Measurements from ENCODE around the gene SSH3.

The SSH3 gene

GRCh38 chr11:67278939-67279588 lies 24.3 kb upstream of the SSH3 start:
- no peak overlapping the region for H3K4me3 ChIP-seq (ENCODE audit: low read depth, low read length)

DNA sequence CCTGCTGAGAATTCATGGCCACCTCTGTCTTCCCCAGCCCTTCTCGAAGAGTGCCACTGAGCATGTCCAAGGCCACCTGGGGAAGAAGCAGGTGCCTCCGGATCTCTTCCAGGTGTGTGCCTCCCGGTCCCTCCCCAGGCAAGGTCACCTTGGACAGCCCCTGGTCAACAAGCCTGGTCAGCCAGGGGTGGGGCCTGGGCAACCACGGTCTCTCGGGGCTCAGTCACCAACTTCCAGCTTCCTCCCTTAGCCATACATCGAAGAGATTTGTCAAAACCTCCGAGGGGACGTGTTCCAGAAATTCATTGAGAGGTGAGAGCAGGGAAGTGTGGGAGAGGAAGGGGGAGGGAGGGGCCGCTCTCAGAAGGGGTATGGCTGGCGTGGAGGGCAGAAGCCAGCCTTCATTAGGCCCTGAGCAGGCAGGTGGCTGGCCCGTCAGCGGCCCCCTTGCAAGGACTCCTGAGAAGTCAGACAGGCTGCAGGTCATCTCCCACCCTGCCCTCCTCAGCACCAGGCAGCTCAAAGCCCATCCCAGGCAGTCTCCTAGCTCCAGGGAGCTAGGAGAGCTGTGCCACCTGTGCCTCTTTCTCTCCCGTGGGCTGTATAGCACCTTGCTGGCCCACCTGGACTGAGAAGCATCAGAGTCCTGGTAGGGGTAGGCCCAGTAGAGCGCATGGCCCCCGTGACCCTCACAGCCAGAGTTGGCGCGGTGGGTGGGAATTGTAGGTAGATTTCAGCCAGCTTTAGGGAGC lies 23.6 kb upstream of the SSH3 start:
- no peak overlapping the region for H3K4me3 ChIP-seq (ENCODE audit: low read depth, low read length)

GRCh38 chr11:67280341-67280787 lies 23.0 kb upstream of the SSH3 start:
- no peak overlapping the region for H3K4me3 ChIP-seq (ENCODE audit: low read depth, low read length)

DNA sequence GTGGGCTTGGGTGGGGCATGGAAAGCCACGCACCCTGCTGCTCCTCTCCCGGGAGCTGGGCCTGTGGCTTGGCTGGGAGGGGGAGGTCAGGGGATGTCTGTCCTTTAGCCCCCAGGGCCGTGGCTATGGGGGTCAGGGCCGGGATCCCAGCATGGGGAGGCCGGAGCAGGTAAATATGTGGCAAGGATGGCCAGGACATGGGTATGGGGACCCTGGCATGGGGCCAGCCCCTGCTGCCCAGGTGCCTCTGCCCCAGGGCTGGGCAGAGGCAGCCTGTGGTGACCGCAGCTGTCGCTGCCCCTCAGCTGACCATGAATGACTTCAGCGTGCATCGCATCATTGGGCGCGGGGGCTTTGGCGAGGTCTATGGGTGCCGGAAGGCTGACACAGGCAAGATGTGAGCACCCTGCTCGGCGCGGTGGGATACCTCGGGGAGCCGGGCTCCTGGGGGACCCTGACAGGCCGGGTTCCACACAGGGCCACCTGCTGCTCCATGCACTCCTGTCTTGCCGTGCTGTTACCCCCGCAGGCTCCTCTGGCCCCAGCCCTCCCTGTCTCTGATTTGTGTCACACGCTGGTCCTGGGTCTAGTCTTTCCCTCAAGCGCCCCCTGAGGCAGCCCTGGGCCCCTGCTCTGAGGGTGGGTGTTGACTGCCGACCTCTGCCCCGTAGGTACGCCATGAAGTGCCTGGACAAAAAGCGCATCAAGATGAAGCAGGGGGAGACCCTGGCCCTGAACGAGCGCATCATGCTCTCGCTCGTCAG lies 22.4 kb upstream of the SSH3 start:
- H3K4me3 ChIP-seq (ENCODE audit: low read depth, low read length): no peak overlapping the region

GRCh38 chr11:67281552-67282150 lies 21.7 kb upstream of the SSH3 start:
- no peak overlapping the region for H3K4me3 ChIP-seq (ENCODE audit: low read depth, low read length)

DNA sequence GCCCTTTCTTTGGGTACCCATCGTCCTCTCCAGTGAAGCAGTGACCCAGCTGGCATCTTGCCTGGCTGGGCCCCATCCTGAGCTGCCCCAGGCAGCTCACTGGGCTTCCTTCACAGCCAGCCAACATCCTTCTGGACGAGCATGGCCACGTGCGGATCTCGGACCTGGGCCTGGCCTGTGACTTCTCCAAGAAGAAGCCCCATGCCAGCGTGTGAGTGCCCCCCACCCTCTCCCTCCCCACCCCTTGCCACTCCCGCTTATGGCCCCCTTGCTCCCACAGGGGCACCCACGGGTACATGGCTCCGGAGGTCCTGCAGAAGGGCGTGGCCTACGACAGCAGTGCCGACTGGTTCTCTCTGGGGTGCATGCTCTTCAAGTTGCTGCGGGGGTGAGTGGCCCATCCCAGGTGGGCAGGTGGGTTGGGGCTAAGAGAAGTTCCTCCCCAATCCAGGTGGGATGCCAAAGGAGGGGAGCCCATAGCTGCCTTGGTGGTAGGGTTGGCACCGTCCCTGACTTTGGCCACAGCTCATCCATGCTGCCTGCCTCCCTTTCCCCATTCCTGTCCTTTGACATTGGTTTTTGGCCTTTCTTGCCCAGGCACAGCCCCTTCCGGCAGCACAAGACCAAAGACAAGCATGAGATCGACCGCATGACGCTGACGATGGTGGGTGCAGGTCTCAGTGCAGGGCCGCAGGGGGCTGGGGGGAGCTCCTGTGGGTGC lies 21.0 kb upstream of the SSH3 start:
- H3K4me3 ChIP-seq (ENCODE audit: low read depth, low read length): no peak overlapping the region

- no peak overlapping the region for H3K4me3 ChIP-seq (ENCODE audit: low read depth, low read length)
These were observed 20.4 kb upstream of the SSH3 start for GRCh38 chr11:67282876-67283371.

- no peak overlapping the region for H3K4me3 ChIP-seq (ENCODE audit: low read depth, low read length)
These were observed 19.8 kb upstream of the SSH3 start for GRCh38 chr11:67283481-67283963.

DNA sequence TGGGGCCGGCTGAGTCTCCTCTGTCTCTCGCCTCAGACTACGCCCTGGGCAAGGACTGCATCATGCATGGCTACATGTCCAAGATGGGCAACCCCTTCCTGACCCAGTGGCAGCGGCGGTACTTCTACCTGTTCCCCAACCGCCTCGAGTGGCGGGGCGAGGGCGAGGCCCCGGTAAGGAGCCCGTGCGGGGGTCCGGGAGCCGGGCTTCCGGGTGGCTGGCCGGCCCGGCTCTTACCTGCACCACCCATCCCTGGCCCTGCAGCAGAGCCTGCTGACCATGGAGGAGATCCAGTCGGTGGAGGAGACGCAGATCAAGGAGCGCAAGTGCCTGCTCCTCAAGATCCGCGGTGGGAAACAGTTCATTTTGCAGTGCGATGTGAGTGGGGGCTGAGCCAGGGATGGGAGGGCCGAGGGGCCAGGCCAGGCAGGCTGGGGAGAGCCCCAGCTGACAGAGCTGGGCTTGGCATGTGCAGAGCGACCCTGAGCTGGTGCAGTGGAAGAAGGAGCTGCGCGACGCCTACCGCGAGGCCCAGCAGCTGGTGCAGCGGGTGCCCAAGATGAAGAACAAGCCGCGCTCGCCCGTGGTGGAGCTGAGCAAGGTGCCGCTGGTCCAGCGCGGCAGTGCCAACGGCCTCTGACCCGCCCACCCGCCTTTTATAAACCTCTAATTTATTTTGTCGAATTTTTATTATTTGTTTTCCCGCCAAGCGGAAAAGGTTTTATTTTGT lies 18.4 kb upstream of the SSH3 start:
- no peak overlapping the region for H3K4me3 ChIP-seq (ENCODE audit: low read depth, low read length)

DNA sequence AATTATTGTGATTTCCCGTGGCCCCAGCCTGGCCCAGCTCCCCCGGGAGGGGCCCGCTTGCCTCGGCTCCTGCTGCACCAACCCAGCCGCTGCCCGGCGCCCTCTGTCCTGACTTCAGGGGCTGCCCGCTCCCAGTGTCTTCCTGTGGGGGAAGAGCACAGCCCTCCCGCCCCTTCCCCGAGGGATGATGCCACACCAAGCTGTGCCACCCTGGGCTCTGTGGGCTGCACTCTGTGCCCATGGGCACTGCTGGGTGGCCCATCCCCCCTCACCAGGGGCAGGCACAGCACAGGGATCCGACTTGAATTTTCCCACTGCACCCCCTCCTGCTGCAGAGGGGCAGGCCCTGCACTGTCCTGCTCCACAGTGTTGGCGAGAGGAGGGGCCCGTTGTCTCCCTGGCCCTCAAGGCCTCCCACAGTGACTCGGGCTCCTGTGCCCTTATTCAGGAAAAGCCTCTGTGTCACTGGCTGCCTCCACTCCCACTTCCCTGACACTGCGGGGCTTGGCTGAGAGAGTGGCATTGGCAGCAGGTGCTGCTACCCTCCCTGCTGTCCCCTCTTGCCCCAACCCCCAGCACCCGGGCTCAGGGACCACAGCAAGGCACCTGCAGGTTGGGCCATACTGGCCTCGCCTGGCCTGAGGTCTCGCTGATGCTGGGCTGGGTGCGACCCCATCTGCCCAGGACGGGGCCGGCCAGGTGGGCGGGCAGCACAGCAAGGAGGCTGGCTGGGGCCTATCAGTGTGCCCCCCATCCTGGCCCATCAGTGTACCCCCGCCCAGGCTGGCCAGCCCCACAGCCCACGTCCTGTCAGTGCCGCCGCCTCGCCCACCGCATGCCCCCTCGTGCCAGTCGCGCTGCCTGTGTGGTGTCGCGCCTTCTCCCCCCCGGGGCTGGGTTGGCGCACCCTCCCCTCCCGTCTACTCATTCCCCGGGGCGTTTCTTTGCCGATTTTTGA lies 17.5 kb upstream of the SSH3 start:
- H3K4me3 ChIP-seq (ENCODE audit: low read depth, low read length): no peak overlapping the region

DNA sequence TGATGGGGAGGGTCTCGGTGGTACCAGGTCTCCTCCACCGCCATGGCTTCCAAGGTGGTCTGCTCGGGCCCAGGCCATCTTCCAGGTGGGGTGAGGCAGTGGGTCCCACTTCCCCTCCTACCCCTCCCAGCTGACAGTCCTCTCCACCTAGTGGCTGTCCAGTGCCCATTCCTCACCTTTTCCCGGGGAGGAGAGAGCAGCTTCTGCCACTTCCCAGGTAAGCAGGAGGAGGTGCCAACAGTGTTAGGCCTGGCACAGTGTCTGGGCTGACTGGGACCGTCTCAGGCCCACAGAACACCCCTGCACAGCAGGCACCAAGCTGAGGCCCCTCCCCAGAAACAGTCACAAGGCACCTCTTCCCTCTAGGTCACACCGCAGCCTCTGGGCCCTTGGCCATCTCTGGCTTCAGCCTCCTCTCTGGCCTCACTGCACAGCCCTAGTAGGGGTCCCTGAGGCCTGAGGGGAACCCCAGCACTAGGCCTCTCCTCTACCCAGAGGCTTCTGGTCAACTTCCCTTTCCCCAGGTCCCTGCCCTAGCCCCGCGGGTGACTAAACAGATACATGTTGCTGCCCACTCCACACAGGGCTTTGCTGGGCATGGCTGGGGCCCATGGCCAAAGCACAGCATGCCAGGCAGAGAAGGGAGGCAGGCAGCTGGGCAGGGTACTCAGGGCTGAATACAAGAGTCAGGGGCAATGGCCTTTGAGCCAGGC lies 16.6 kb upstream of the SSH3 start:
- no peak overlapping the region for H3K4me3 ChIP-seq (ENCODE audit: low read depth, low read length)

DNA sequence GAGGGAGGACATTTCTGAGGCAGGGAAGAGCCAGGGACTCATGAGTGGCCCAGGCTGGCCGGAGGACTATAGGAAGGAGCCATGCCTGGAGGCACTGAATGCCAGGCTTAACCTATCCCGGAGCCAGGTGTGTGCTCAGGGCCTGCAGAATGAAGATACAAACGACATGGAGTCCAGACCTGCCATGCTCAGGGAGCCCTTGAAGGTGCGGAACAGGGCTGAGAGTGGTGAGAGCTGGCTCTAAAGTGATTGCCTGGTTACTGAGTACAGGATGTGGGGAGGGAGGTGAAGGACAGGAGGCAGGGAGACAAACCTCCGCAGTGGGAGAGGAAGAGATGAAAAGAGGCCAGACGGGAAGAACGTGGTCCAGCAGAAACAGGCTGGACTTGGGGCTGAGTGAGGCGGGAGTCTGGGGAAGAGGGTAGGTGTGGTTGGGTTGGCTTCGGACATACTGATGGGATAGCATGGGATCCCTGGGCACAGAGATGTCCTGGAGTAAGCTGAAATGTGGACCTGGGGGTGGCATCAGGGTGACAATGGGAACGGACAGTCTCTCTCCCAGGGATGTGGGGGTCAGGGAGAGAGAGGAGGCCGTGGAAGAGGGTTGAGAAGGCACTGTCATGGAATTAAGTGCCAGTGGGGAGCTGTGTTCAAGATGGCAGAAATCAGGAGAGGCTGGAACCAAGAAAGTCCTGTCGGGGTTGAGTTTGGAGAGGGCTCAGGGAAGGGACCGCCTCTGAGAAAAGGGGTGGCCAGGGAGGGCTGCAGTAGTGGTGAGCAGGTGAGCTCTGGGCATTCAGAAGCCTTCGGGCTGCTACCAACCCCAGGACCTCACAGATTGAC lies 15.8 kb upstream of the SSH3 start:
- H3K4me3 ChIP-seq (ENCODE audit: low read depth, low read length): peak overlapping the region; percentile 58

GRCh38 chr11:67288198-67288451 lies 15.2 kb upstream of the SSH3 start:
- peak overlapping the region; percentile 58 for H3K4me3 ChIP-seq (ENCODE audit: low read depth, low read length)

- peak overlapping the region; percentile 58 for H3K4me3 ChIP-seq (ENCODE audit: low read depth, low read length)
These were observed 14.7 kb upstream of the SSH3 start for GRCh38 chr11:67288452-67289225.

- H3K4me3 ChIP-seq (ENCODE audit: low read depth, low read length): peak within 1 kb of the TSS; percentile 58
These were observed 14.1 kb upstream of the SSH3 start, which contains the start of gene ANKRD13D for GRCh38 chr11:67289226-67289650. TSS of gene ANKRD13D (plus strand) at chr11:67289303. CDS start at chr11:67289461, 158 bp downstream.

All from iPS-11a (cell line).